IPS DF 6.9 (cell line): ENCODE data around the gene DYDC2.

Source experiments
- DNase-seq: peaks from one replicate; pipeline ENCODE4 v3.0.0-alpha.2; 2013; ENCODE audit warnings: low read depth, low spot score
- H3K27ac ChIP-seq: one replicate; pipeline ENCODE4 v1.5.1; 2013; ENCODE audit warnings: low read length, control low read depth
- H3K27me3 ChIP-seq: 2 replicates; pipeline ENCODE4 v1.6.1; 2013; ENCODE audit warnings: mild to moderate bottlenecking, low read length; ENCODE audit not compliant: control insufficient read depth, insufficient read depth
- H3K36me3 ChIP-seq: 2 replicates; pipeline ENCODE4 v1.6.1; 2013; ENCODE audit warnings: low read length; ENCODE audit not compliant: control insufficient read depth, insufficient read depth
- H3K4me1 ChIP-seq: 2 replicates; pipeline ENCODE4 v1.6.1; 2013; ENCODE audit warnings: low read length; ENCODE audit not compliant: control insufficient read depth, insufficient read depth
- H3K4me3 ChIP-seq: 2 replicates; pipeline ENCODE4 v1.5.1; 2013; ENCODE audit warnings: mild to moderate bottlenecking, low read length
- H3K9me3 ChIP-seq: 2 replicates; pipeline ENCODE4 v1.6.1; 2013; ENCODE audit warnings: low read length, inconsistent platforms; ENCODE audit not compliant: control insufficient read depth, insufficient read depth
- WGBS: extraction: QIAGEN DNeasy Blood & Tissue Kit; methylation state at CpG from one replicate; pipeline ENCODE4 v1.1.7; 2013; ENCODE audit warnings: mixed read lengths, missing lambda C conversion rate; ENCODE audit not compliant: insufficient read length, insufficient coverage; 5-methylcytosine and 5-hydroxymethylcytosine counted together

DYDC2 gene

DNA sequence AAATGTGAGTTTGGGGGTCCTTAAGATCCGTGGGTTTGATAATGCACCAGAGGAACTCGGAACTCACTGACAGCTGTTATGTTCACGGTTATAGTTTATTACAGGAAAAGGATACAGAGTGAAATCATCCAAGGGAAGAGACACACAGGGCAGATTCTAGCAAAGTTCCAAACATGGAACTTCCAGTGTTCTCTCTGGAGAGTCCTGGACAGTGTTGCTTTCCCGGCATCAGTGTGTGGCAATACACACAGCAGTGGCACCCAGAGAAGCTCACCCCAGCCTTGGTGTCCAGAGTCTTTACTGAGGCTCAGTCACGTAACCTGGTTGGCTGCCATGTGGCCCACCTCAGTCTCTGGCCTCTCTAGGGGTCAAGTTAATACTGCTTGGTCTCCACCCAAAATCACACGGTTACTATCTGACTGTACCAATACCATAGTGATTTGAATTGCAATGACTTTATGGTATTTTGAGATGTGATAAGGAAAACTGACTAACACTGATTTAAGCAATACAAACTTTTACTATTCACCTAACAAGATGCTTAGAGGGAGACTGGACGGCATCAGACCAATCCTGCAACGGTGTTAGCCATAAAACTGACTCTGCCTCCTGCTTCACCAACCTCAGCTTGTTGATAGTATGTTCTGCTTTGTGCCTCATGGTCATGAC lies 43.7 kb downstream of the DYDC2 start:
- no peak overlapping the region for H3K4me3 ChIP-seq
- H3K9me3 ChIP-seq: no peaks in the 10 kb centered on the region
- no peaks in the 10 kb centered on the region for H3K36me3 ChIP-seq
- no CpG with 5 or more reads among the region's 8 CpGs for WGBS
- no peaks in the 10 kb centered on the region for H3K27me3 ChIP-seq
- H3K4me1 ChIP-seq: no peaks in the 10 kb centered on the region
- DNase-seq: no peak
- H3K27ac ChIP-seq: no peak overlapping the region

GRCh38 chr10:80405035-80405434 lies 48.5 kb downstream of the DYDC2 start:
- no peaks in the 10 kb centered on the region for H3K36me3 ChIP-seq
- H3K4me3 ChIP-seq: no peak overlapping the region
- H3K9me3 ChIP-seq: no peaks in the 10 kb centered on the region
- no peaks in the 10 kb centered on the region for H3K4me1 ChIP-seq
- no CpG with 5 or more reads among the region's 1 CpG for WGBS
- no peak for DNase-seq
- H3K27ac ChIP-seq: no peak overlapping the region
- no peaks in the 10 kb centered on the region for H3K27me3 ChIP-seq

DNA sequence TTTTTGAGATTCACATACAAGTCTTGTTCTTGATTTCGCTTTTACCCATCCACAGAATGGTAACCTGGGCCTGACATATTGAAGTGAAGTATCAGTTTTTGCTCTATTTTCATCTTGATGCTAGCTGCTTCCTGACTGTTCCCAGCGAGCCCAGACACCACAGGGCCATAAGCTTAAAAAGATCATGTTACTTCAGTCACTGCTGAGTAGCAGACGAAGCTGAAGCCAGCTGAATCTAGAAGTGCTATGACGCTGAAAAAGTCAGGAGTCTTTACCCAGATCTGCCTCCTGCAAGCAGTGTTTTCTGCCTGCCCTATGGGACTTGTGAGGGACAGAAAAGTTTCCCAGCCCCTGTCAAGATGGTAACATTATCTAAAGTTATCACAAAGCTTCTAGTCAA lies 49.0 kb downstream of the DYDC2 start:
- no peak for DNase-seq
- no peaks in the 10 kb centered on the region for H3K9me3 ChIP-seq
- H3K27ac ChIP-seq: no peak overlapping the region
- H3K36me3 ChIP-seq: no peaks in the 10 kb centered on the region
- H3K4me3 ChIP-seq: no peak overlapping the region
- H3K27me3 ChIP-seq: no peaks in the 10 kb centered on the region
- no CpG with 5 or more reads among the region's 4 CpGs for WGBS
- no peaks in the 10 kb centered on the region for H3K4me1 ChIP-seq

- Histone ChIP-seq H3K4me1 (no peaks in the 10 kb centered on the region), H3K27ac (no peak overlapping the region), H3K27me3 (no peaks in the 10 kb centered on the region), H3K36me3 (no peaks in the 10 kb centered on the region), H3K9me3 (no peaks in the 10 kb centered on the region), H3K4me3 (no peak overlapping the region)
- DNase-seq: no peak
- WGBS: no CpG with 5 or more reads among the region's 4 CpGs
Measured at GRCh38 chr10:80406204-80406603, 49.6 kb downstream of the DYDC2 start.

DNA sequence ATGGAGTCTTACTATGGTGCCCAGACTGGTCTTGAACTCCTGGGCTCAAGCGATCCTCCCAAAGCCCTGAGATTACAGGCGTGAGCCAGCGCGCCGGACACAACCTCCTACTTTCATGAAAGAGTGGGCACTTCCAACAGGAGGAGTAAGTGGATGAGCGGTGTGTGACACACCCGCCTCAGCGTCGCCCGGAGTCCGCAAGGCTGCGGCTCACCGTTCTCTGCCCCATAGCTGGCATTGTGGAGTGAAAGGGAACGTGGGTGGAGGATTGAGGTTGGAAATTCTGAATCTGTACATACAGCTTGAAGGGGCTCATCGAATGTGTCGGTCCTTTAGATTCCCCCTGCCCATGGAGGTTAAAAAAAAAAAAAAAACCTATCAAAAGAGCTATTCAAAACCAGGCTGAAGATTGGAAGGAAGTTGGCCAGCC lies 51.2 kb downstream of the DYDC2 start:
- Histone ChIP-seq H3K9me3 (no peaks in the 10 kb centered on the region), H3K36me3 (no peaks in the 10 kb centered on the region), H3K4me3 (peak overlapping the region; percentile 58; the same call in 1 of the 2 replicates), H3K4me1 (no peaks in the 10 kb centered on the region), H3K27ac (no peak overlapping the region), H3K27me3 (no peaks in the 10 kb centered on the region)
- DNase-seq: no peak
- no CpG with 5 or more reads among the region's 16 CpGs for WGBS

DNA sequence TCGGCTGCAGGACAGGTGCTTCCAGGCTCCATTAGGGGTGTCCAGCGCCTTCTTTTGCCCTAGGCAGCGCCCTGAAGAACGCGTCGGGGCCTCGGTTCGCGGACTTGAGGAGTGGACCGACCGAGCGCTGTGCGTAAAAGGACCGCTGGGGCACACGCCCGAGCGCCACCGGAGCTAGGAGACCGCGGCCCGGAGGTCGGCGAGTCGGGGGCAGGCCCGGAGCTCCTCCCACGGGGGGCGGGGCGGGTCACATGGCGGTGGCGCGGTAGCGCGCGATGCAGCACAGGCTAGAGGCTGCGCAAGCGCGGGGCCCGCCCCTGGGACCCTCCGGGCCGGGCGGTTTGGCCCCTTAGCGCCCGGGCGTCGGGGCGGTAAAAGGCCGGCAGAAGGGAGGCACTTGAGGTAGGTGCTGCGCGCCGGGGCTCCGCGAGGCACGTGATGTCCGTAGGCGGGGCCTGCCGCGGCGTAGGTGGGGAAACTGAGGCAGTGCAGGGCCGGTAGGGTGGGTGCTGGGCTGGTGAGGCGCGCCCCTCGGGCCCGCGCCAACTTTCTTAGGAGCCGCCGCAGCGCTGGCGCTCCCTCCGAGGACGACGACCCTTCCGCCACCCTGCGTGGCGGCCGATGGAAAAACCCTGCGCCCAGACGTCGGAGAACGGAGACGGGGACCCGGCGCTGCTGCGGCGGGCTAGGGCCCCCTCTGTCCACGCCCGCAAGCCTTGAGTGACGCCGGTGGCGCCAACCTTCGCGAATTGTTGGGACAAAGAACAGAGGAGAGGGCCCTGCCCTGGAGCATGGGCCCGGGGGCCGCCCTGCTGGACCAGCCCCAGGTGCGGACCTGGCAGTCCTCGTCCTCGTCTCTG lies 51.9 kb downstream of the DYDC2 start, which contains the start of gene PRXL2A:
PRXL2A (plus strand) TSS at position 310 of the 860 bp plus-strand sequence. CDS start 11,917 bp downstream, outside the sequence.
- H3K27me3 ChIP-seq: no peaks in the 10 kb centered on the region
- H3K36me3 ChIP-seq: no peaks in the 10 kb centered on the region
- H3K4me3 ChIP-seq: peak within 1 kb of the TSS; percentile 58; the same call in 1 of the 2 replicates
- DNase-seq: peak; percentile 33
- no peaks in the 10 kb centered on the region for H3K4me1 ChIP-seq
- WGBS: no CpG with 5 or more reads among the region's 96 CpGs
- no peaks in the 10 kb centered on the region for H3K9me3 ChIP-seq
- no peak within 1 kb of the TSS for H3K27ac ChIP-seq

- H3K36me3 ChIP-seq: no peaks in the 10 kb centered on the region
- no peak overlapping the region for H3K27ac ChIP-seq
- DNase-seq: no peak
- peak overlapping the region; percentile 58; the same call in 1 of the 2 replicates for H3K4me3 ChIP-seq
- H3K4me1 ChIP-seq: no peaks in the 10 kb centered on the region
- no CpG with 5 or more reads among the region's 12 CpGs for WGBS
- no peaks in the 10 kb centered on the region for H3K27me3 ChIP-seq
- H3K9me3 ChIP-seq: no peaks in the 10 kb centered on the region
Measured at GRCh38 chr10:80409121-80409520, 52.5 kb downstream of the DYDC2 start.

- Histone ChIP-seq H3K27me3 (no peaks in the 10 kb centered on the region), H3K4me1 (no peaks in the 10 kb centered on the region), H3K9me3 (no peaks in the 10 kb centered on the region), H3K4me3 (no peak overlapping the region), H3K36me3 (no peaks in the 10 kb centered on the region), H3K27ac (no peak overlapping the region)
- DNase-seq: no peak
- WGBS: no CpG with 5 or more reads among the region's 2 CpGs
Measured at GRCh38 chr10:80410122-80410521, 53.5 kb downstream of the DYDC2 start.

- no peaks in the 10 kb centered on the region for H3K36me3 ChIP-seq
- no peak overlapping the region for H3K4me3 ChIP-seq
- H3K27me3 ChIP-seq: no peaks in the 10 kb centered on the region
- no peaks in the 10 kb centered on the region for H3K4me1 ChIP-seq
- no CpG with 5 or more reads among the region's 5 CpGs for WGBS
- no peaks in the 10 kb centered on the region for H3K9me3 ChIP-seq
- no peak for DNase-seq
- no peak overlapping the region for H3K27ac ChIP-seq
Measured at GRCh38 chr10:80410578-80411145, 54.1 kb downstream of the DYDC2 start.

DNA sequence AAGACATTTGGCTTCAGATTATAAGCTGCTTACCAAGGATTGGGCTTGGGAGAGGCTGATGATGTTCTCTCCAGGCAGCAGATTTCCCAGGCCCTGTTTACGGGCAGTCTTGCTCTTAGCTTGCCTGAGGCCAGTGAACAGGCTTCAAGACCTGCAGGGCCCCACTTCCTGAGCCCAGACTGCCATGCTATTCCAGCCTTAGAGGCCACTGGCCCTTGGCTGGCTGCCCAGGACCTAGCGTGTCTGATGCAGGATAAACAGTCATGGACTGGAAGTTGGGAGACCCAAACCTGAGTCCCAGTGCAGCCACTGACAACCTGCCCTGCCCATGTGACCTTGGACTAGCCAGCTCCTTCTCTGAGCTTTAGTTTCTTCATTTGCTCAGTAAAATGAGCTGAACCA lies 54.7 kb downstream of the DYDC2 start:
- DNase-seq: no peak
- Histone ChIP-seq H3K9me3 (no peaks in the 10 kb centered on the region), H3K27ac (no peak overlapping the region), H3K27me3 (no peaks in the 10 kb centered on the region), H3K36me3 (no peaks in the 10 kb centered on the region), H3K4me3 (no peak overlapping the region), H3K4me1 (no peaks in the 10 kb centered on the region)
- no CpG with 5 or more reads among the region's 2 CpGs for WGBS
